HPDE6-E6E7 (cell line): ENCODE results near the gene KCND3.
"Not testable (repeated sequence)": the region's sequence is repeated elsewhere in the genome, so short reads cannot be mapped to it uniquely, and the experiment has no call there.

Source experiments
- DNase-seq: peaks from one replicate; pipeline ENCODE4 v3.0.0; 2011; ENCODE audit warnings: missing footprints; ENCODE audit errors: extremely low spot score

The KCND3 gene

GRCh38 chr1:111743679-111744101 lies 245.8 kb downstream of the KCND3 start:
- no peak for DNase-seq

GRCh38 chr1:111742938-111743549 lies 246.4 kb downstream of the KCND3 start:
- DNase-seq, result no peak

- DNase-seq, result not testable (repeated sequence)
Observed at GRCh38 chr1:111742292-111742691, 247.2 kb downstream of the KCND3 start.

GRCh38 chr1:111739925-111740765 lies 249.3 kb downstream of the KCND3 start:
- peak; percentile 27 for DNase-seq

GRCh38 chr1:111739194-111739924 lies 250.1 kb downstream of the KCND3 start, which contains the start of gene INKA2:
Gene INKA2 (minus strand): TSS chr1:111739395. CDS start chr1:111739242, 153 bp downstream.
- peak; percentile 86 for DNase-seq

GRCh38 chr1:111738436-111739193 lies 250.9 kb downstream of the KCND3 start:
- DNase-seq, result peak; percentile 58

GRCh38 chr1:111738133-111738435 lies 251.4 kb downstream of the KCND3 start:
- no peak for DNase-seq

GRCh38 chr1:111737216-111738132 lies 252.0 kb downstream of the KCND3 start:
- DNase-seq, result no peak

GRCh38 chr1:111736548-111737215 lies 252.8 kb downstream of the KCND3 start:
- DNase-seq, result no peak

- DNase-seq, result no peak
Observed at GRCh38 chr1:111735858-111736544, 253.5 kb downstream of the KCND3 start.

- no peak for DNase-seq
Observed at GRCh38 chr1:111735321-111735720, 254.1 kb downstream of the KCND3 start.

GRCh38 chr1:111734856-111735255 lies 254.6 kb downstream of the KCND3 start:
- no peak for DNase-seq

GRCh38 chr1:111734426-111734825 lies 255.0 kb downstream of the KCND3 start:
- DNase-seq, result no peak

GRCh38 chr1:111733992-111734341 lies 255.5 kb downstream of the KCND3 start:
- no peak for DNase-seq

- peak; percentile 31 for DNase-seq
Observed at GRCh38 chr1:111733183-111733991, 256.1 kb downstream of the KCND3 start.

GRCh38 chr1:111732718-111733117 lies 256.8 kb downstream of the KCND3 start:
- DNase-seq, result no peak

GRCh38 chr1:111731956-111732355 lies 257.5 kb downstream of the KCND3 start:
- DNase-seq, result no peak

GRCh38 chr1:111730706-111731105 lies 258.8 kb downstream of the KCND3 start:
- DNase-seq, result no peak
